Erythroblast (primary cell): ENCODE results near the gene CASP9.

ENCODE experiments used
- GATA1 ChIP-seq: IDR thresholded peaks from 2 replicates; pipeline ENCODE4 v1.6.1; 2011; ENCODE audit warnings: low read depth, mild to moderate bottlenecking, control low read depth, low read length, moderate library complexity
- POLR2A ChIP-seq: IDR thresholded peaks from 2 replicates; pipeline ENCODE4 v1.6.1; 2011; ENCODE audit warnings: mild to moderate bottlenecking, low read length

GRCh38 chr1:15513192-15513591 lies 10.8 kb downstream of the CASP9 start:
- TF ChIP-seq POLR2A: no peak
- TF ChIP-seq GATA1: no peak
